IPS DF 19.7 (cell line): ENCODE data around the gene LRRC36.
"Not testable (repeated sequence)": the region's sequence is repeated elsewhere in the genome, so short reads cannot be mapped to it uniquely, and the experiment has no call there.

Source experiments
- DNase-seq: peaks from one replicate; pipeline ENCODE4 v3.0.0-alpha.2; 2013; ENCODE audit warnings: low read depth, low spot score

Gene LRRC36

DNA sequence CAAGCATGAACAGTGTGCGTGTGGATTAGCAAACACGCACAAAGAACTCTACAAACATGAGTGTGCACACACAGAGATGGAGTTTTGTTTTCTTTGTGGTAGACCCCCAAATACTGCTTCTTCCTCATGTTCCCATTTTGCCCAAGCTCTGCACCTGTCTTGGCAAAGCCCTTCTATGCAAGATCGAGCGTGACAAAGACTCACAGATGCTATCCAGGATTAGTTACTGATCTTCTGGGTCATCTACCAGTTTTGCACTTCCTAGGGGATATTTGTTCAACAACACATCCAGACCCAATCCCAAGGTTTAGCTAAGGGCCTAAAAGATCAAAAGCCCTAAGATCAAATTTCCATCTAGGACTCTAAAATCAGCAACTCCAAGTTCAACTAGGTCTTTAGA, 16.0 kb downstream of the LRRC36 start:
- DNase-seq: no peak

DNA sequence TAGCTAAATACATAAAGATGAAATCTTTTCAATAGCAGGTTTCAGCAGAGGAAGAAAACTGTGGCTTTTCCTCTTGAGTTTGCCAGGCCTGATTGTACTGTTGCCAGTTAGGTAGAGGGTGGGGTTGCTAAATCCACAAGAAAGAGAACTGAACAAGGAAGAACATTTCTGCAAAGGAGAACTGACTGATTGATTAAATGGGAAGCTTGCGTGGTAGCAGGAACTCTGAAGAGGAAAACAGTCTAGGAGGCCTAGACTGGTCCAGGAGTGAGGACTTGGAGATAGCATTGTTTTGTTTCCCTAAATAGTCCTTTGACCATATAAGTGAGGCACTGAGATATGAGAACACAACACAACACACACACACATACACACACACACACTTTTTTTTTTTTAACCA, 18.8 kb downstream of the LRRC36 start:
- no peak for DNase-seq

DNA sequence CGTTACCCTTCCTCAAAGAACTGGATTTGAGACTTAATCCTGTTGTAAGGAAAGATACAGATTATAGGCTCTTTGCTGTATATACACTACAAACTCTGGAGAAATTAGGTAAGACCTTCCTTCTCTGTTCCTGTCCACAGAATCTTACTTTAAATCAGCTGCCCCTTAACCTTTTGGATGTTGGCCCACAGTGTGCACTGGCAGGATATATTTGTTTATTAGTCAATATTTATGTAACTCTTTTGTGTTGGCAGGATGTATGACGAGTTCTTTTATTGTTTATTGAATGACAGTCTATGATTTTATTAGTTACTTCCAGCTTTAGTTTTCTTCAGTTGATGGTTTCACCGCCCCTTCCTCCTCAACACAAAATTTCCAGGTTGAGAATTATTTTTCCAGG, 19.7 kb downstream of the LRRC36 start:
- no peak for DNase-seq

DNA sequence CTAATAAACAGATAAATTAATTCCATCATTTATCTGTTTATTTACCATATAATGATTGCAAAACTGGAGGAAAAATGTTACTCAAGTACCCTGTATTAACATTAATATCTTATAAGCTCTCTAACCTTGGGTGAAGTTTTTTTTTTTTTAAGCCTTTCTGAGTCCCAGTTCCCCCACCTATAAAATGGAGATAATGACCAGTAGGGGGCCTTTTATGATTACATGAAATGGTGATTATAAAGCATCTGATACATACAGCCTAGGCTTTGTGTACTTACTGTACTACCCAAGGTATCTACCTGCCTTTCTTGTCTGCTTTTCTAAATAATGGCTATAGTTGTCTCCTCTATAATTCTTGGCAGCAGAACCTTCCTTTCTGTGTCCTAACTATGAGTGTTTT, 22.6 kb downstream of the LRRC36 start:
- no peak for DNase-seq

DNA sequence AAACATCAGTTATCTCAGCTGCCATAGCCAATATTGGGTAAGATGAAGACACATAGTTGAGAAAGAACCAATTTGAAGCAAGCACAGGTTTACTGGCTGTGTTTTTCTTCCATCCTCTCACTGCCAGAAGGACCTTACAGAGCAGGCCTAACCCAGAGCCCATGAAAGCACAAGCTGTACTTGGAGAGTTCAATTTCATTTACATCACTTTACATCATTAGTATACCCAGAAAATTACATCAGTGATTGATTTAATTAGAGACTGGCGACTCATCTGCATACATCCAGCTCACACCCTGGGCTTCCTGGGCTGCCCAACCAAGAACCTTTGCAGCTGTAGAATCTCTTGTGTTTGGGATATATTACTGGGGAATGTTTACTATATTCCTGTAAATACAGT, 23.7 kb downstream of the LRRC36 start:
- DNase-seq: no peak

DNA sequence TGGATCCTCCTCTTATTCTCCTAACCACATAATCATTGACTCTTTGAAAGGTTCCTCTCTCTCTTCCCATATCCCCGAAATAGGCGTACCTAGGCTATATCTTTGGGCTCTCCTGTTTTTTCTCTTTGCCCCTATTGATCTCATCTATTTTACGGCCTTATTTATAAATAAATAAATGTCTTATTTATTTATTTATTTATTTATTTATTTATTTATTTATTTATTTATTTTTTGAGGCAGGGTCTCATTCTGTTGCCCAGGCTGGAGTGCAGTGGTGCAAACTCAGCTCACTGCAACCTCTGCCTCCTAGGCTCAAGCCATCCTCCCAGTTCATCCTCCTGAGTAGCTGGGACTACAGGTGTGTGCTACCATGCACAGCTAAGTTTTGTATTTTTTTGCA, 25.8 kb downstream of the LRRC36 start:
- not testable (repeated sequence) for DNase-seq

DNA sequence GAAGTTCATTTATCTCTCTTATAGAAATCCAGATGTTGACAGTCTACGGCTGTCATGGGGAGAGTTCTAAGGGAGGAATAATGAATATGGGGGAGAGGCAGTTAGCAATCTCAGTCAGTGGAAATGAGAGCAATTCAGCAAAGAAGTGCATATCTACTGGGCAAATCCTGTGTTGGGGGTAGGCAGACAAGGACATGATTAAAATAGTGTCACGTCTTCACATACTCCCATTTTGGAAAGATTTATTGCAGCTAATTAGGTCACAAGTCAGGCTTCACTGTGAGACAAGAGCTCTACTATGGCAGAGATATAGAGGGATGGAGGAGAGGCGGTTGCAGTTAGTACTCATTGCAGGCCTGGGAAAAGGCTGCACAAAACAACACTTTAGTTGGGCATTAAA, 29.8 kb downstream of the LRRC36 start:
- DNase-seq: no peak

DNA sequence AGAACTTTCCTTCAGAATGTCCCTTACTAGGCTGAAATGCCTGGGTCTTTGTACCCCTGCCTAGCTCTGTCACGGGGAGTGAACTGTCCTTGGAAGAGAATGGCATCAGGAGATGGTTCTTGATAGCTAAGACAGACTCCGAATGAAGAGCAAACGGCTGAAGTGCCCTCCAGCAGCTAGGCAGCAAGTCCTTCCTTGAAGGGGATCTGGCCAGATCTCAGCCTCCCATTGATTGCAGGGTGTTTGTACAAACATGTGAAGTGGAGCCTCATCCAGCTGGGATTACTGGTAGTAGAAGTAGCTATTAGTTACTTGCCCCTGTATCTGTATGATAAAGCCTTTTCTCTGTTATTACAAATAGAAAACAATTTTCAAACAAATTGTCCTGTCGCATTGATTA, 30.9 kb downstream of the LRRC36 start:
- no peak for DNase-seq

DNA sequence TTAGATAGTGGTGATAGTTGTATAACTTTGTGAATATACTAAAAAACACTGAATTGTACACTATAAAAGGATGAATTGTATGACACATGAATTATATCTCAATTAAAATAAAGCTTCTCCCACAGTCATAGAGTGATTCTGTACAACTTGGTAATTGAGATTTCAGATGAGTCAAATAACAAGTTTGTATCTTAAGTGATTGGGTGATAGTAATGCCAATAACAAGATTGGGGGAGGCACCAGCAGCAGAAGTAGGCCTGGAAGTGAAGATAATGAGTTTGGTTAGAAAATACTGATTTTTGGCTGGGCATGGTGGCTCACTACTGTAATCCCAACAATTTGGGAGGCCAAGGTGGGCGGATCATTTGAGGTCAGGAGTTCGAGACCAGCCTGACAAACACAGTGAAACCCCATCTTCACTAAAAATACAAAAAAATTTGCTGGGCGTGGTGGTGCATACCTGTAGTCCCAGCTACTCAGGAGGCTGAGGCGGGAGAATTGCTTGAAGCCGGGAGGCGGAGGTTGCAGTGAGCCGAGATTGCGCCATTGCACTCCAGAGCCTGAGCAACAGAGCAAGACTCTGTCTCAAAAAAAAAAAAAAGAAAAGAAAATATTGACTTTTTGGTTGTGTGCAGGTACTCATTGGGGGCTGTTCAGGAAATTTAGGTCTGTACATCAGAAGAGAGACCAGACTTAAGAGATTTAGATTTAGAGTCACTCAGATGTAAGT, 33.1 kb downstream of the LRRC36 start:
- DNase-seq: not testable (repeated sequence)

DNA sequence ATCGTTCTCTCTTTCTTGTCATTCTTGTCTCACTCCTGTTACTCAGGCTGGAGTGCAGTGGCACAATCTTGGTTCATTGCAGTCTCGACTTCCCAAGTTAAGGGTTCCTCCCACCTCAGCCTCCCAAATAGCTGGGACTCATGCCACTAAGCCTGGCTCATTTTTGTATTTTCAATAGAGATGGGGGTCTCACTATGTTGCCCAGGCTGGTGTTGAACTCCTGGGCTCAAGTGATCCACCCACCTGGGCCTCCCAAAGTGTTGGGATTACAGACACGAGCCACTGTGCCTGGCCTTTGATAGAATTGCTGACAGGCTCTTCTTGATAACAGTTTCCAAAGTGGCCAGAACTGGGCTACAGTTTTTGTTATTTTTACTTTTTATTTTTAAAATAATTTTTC, 34.4 kb downstream of the LRRC36 start:
- DNase-seq: no peak

DNA sequence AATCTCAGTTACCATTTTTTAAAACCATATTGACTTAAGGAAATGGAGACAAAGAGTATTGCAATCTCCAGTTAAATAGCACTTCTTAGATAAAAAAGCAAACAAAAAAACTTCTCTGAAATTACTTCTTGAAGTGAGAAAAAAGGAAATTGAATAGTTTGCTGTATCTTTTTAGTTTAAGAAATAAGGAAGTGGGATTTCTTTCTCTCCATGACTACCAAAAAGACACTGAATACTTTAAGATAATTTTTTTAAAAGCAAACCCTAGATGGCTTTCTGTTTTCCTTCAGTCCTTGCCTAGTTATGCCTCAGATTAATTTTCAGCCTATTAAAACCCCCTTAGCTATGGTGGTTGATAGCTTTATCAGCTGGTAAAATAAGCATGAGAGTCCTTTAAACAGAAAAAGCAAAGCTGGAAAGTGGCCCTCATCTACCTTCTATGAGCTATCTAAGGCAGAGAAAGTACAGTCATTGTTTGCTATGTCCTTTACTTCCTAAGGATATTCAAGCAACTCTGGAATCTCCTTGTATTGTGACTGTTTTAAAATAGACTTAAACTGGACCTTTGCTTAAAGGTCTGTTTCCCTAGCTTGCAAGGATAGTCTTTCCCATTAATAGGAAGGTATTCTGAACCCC, 38.1 kb downstream of the LRRC36 start:
- DNase-seq: no peak

DNA sequence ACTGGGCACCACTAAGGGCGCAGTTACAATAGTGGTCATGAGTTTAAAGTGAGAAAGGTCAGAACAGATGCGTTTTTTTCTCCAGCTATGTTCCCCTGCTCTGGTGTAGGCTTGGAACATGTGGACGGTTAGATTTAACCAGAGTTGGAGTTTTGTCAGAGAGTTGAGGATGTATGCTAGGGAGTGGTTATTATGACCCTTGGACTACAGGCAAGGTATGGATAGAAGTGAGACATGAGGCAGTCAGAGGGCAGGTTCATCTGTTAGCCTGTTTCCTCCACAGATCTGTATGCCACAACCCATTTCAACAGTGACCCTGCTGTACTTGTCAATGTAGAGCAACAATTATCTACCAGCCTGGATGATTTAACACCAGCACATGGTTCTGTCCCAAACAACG, 44.0 kb downstream of the LRRC36 start:
- DNase-seq: no peak

DNA sequence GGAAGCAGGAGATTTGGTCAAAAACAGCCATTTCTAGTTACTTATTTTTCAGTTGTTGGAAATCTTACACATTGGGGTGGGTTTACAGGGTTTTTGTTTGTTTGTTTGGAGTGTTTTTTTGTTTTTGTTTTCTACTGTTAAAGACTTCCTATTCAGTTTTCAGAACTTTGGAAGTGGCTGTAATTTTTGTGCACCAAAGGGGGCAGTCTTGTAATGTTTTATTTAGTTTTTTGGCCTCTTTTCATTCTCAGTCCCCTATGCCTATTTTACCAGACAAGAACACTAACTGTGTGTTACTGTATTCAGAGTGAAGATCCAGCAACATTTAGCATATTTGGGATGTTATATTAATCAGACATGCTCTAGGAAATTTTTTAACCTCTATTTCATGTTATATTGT, 46.0 kb downstream of the LRRC36 start:
- no peak for DNase-seq

DNA sequence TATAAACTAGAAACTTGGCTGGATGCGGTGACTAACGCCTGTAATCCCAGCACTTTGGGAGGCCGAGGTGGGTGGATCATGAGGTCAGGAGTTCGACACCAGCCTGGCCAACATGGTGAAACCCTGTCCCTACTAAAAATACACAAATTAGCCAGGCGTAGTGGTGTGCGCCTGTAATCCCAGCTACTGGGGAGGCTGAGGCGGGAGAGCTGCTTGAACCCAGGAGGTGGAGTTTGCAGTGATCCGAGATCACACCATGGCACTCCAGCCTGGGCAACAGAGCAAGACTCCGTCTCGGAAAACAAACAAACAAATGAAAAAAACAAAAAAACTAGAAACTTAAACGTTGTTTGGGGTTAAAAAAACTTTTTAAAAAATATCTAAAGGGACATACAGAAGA, 49.4 kb downstream of the LRRC36 start:
- DNase-seq: not testable (repeated sequence)

DNA sequence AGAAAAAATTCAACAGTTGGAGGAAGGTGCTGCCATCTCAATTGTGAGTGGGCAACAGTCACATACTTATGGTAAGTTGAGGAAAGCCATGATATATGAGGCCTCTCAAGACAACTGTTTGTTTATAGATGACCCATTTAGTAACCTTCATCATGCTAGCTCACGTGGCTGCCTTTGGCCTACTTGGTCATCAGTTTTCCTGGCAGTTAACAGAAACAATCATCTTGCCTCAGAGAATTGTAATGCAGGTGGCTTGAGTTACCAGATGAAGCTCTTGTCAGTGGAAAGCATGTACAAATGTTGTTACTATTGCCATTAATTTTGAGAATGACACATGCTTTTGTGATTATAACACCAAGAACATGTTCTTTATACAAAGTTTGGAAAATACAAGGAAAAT, 52.0 kb downstream of the LRRC36 start:
- DNase-seq: no peak

DNA sequence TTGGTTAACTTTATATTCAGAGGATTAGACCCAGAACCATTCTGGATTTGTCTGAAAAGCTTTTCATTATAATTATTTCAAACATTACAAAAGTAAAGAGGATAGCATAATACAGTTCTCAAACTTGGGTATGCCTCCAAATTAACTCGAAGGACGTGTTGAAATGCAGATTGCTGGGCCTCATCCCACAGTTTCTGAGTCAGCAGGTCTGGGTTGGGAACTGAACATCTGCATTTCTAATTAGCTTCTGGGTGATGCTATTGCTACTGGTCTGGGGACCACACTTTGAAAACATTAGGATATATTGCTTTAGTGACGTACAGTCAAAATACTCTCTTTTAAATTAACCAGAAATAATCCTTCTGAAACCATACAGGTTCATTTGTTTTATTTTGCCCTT, 56.7 kb downstream of the LRRC36 start:
- no peak for DNase-seq

DNA sequence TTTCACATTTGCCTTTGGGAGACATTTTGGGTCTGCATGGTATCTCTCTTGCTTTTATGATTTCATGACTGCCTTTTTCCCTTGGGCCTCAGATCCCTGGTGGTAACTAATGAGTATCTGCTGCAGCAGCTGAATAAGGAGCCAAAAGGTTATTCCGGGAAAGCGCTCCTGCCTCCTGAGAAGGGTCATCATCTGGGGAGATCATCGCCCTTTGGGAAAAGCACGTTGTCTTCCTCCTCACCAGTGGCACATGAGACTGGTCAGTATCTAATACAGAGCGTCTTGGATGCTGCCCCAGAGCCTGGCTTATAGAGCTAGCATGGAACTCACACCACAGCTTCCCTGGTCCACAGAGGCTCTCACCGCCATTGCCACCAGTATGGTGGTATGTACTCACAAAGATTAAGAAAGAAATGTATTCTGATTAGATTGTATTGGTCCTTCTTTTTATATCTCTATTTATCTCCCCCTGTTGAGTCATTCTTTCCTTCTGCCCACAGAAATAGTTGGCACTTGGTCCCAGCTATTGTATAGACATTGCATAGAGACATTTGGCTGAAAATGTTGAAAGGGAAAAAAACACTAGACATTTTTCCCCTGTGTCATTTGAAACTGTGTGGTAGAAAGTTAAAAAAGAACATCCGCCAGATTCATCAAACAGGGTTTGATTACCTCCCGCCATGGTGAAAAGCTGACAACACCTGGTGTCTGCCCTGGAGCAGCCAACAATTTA, 58.3 kb downstream of the LRRC36 start:
- DNase-seq: no peak

DNA sequence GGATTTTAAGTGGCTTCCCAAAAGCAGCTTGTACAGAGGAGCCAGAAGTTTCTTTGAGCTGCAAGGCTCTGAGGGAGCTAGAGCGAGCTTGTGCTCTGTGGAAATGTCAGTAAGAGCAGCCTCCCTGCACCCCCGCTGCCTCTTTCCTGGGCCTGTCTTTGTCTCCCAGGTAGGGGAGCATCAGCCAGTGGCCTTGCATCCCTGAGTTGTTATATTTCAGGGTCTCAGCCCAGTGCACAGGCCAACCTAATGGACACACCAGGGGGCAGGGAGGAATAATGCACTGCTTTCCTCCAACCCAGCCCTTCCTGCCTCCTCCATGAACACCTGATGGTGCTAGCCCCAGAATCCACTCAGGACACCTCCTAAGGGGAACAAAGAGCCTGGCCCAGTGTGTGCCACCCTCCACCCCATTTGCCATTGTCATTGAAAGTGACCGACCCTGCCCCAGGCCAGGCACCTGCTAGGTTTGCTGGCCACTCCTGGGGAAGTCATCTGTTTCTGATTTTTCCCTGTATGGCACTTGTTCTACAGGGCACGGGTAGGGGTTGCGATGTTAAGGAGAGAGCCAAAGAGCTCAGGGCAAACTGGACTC, 60.3 kb downstream of the LRRC36 start:
- DNase-seq: no peak

DNA sequence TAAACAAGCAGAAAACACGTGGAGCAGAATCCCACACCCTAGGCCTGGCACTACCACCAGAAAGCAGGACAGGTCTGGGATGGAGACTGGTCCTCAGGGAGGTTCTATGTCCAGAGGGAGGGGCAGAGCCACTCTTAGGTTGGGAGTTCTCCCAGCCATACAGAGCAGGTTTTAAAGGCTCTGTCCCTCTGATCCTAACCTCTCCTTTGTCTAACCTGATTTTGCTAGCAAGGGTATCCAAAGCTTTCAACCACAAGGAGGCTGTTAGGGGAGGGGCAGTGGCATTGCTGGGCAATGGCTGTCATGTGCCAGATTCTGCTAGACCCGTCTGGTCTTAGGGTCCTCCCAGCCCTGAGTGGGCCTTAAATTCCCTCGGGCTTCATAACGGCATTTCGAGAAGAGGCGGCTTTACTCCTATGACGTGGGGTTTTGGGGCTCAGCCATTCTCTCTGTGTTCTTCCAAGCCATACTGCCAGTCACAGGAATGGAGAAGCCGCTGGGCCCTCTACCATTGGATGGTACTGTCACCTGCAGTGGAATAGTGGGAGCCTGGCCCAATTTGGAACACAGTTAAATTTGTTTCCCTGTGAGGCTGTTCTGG, 61.0 kb downstream of the LRRC36 start:
- no peak for DNase-seq

DNA sequence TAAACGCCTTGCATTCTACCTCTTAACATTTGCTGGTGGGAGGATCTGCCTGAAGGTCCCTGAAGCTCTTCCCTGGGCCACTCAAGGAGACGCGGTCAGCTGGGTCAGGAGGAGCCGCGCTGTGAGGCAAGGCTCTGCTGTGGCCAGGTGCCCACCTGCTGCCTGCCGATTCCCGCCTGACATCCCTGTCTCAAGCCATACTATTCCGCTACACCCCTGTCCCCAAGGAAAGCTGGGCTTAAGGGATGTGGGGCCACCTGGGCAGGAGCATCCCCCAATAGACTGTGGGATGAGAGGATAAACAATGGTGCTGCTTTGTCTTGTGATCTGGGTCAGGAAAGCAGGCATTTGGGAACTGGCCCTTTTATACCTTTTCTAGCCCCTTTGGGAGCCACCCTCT, 61.6 kb downstream of the LRRC36 start:
- DNase-seq: no peak

DNA sequence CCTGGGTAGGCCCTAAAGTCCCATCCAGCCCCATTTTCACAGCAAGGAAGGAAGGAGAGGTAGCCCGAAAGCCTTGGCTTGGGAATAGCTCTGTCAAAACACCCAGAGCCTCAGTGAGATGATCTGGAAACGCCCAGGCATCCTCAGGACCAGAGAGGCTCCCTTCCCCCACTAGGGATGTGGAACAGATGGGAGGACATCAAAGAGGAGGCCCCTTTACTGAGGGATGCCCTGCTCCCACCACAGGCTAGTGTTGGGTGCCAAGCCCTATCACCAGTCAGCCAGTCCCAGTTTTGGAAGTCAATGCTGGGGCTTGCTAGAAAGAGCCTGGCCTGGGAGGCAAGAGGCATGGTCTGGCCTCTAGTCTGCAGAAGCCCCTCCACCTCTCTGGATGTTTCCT, 62.0 kb downstream of the LRRC36 start:
- no peak for DNase-seq
